ENCODE measurements around the gene PHACTR4.
A peak's percentile ranks its signal among the peaks of the same experiment; 100 is the strongest.
"Not testable (repeated sequence)": the region's sequence is repeated elsewhere in the genome, so short reads cannot be mapped to it uniquely, and the experiment has no call there.

PHACTR4 gene

DNA sequence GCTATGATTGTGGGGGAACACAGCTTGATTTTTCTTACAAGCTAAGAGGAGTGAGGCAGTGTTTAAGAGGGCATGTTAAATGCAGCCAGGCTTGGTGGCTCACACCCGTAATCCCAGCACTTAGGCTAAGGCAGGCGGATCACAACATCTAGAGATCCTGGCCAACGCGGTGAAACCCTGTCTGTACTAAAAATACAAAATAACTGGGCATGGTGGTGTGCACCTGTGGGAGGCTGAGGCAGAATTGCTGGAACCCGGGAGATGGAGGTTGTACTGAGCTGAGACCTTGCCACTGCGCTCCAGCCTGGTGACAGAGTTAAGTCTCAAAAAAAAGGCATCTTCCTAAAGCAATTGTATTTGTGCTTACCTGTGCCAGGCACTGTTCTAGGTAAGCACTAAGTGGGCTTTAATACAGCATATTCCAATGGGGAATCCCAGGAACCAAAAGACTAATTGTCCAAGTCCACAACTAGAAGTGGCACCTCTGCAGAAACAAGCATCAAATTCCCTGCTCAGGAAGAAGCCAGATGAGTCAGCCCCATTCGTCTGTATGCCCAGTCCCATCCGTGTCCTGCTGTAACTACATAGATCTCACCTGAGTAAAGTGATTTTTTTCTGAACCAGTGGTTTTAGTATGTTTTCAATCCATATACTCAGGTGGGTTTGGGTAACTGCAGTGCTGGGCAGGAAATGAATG, 140.9 kb downstream of the PHACTR4 start:
- H3K4me3 ChIP-seq (ENCODE audit: low read depth, low read length), result peak overlapping the region; percentile 92
- no peak for DNase-seq (ENCODE audit: low read depth)
- TF ChIP-seq, protein P1, sequence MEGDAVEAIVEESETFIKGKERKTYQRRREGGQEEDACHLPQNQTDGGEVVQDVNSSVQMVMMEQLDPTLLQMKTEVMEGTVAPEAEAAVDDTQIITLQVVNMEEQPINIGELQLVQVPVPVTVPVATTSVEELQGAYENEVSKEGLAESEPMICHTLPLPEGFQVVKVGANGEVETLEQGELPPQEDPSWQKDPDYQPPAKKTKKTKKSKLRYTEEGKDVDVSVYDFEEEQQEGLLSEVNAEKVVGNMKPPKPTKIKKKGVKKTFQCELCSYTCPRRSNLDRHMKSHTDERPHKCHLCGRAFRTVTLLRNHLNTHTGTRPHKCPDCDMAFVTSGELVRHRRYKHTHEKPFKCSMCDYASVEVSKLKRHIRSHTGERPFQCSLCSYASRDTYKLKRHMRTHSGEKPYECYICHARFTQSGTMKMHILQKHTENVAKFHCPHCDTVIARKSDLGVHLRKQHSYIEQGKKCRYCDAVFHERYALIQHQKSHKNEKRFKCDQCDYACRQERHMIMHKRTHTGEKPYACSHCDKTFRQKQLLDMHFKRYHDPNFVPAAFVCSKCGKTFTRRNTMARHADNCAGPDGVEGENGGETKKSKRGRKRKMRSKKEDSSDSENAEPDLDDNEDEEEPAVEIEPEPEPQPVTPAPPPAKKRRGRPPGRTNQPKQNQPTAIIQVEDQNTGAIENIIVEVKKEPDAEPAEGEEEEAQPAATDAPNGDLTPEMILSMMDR (IDR thresholded peaks at IDR 0.05; ENCODE audit: low read depth, low read length), result no peak
- TF ChIP-seq MYC (IDR thresholded peaks at IDR 0.05; ENCODE audit: low read depth, low read length), result no peak
- TF ChIP-seq, protein P2, sequence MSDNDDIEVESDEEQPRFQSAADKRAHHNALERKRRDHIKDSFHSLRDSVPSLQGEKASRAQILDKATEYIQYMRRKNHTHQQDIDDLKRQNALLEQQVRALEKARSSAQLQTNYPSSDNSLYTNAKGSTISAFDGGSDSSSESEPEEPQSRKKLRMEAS (IDR thresholded peaks at IDR 0.05; ENCODE audit: low read depth, low read length), result no peak
- no peak for TF ChIP-seq POLR2A (IDR thresholded peaks at IDR 0.05; ENCODE audit: extremely low read depth, insufficient read length)

DNA sequence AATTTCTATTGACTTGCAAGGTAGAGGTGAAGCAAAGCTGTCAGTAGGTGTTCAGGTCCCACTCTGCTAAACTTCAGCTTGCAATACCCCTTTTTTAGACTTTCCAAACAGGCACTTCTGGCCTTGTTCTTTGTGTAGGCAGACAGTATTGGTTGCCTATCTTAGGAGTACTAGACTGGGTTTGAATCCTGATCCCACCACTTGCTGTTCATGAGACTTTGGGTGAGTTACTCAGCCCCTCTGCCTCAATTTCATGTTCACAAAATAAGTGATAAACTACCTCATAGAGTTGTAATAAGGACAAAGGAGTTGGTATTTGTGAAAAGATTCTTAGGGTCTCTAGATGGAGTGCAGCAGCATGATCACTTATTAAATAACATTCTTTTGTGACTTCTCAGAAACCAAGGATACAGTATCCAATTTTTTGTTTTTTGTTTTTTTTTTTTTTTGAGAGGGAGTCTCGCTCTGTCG, 141.5 kb downstream of the PHACTR4 start:
- TF ChIP-seq, protein P1 (IDR thresholded peaks at IDR 0.05; ENCODE audit: low read depth, low read length), result no peak
- TF ChIP-seq, protein P2 (IDR thresholded peaks at IDR 0.05; ENCODE audit: low read depth, low read length), result no peak
- TF ChIP-seq POLR2A (IDR thresholded peaks at IDR 0.05; ENCODE audit: extremely low read depth, insufficient read length), result peak; percentile 48
- TF ChIP-seq MYC (IDR thresholded peaks at IDR 0.05; ENCODE audit: low read depth, low read length), result no peak
- peak; percentile 75 for DNase-seq (ENCODE audit: low read depth)

DNA sequence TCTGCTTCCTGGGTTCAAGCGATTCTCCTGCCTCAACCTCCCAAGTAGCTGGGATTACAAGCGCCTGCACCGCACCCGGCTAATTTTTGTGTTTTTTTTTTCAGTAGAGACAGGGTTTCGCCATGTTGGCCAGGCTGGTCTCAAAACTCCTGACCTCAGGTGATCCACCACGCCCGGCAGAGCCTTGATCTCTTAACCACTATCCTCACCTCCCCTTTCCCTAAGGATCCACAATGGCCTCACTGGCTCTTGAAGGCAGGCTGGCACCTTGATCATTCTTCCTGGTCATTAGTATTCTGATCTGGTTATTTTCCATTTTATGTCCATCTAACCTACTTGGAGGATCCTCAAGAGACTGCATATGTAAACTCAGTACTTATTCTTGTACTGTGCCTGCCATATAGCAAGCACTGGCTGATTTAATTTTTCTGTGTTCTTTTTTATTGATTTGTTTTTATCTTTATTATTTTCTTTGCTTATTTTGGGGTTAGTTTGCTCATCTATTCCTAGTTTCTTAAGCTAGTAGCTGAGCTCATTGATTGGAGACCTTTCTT, 142.6 kb downstream of the PHACTR4 start:
- TF ChIP-seq, protein P2 (IDR thresholded peaks at IDR 0.05; ENCODE audit: low read depth, low read length), result no peak
- TF ChIP-seq MYC (IDR thresholded peaks at IDR 0.05; ENCODE audit: low read depth, low read length), result no peak
- TF ChIP-seq, protein P1 (IDR thresholded peaks at IDR 0.05; ENCODE audit: low read depth, low read length), result no peak
- no peak for TF ChIP-seq POLR2A (IDR thresholded peaks at IDR 0.05; ENCODE audit: extremely low read depth, insufficient read length)
- peak overlapping the region; percentile 33 for H3K4me3 ChIP-seq (ENCODE audit: low read depth, low read length)
- DNase-seq (ENCODE audit: low read depth), result peak; percentile 55

More for the DNA sequence above, 141.5 kb downstream of the PHACTR4 start:
- peak overlapping the region; percentile 92 for H3K4me3 ChIP-seq (ENCODE audit: low read depth, low read length)

DNA sequence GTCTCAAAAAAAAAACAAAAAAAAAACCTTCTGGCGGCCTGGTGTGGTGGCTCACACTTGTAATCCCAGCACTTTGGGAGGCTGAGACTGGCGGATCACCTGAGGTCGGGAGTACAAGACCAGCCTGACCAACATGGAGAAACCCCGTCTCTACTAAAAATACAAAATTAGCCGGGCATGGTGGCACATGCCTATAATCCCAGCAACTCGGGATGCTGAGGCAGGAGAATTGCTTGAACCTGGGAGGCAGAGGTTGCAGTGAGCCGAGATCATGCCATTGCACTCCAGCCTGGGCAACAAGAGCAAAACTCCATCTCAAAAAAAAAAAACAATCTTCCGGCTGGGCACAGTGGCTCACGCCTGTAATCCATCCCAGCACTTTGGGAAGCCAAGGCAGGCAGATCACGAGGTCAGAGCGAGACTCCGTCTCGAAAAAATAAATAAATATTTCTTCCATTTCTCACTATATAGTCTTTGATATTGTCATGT, 144.9 kb downstream of the PHACTR4 start:
- DNase-seq (ENCODE audit: low read depth), result peak; percentile 31
- H3K4me3 ChIP-seq (ENCODE audit: low read depth, low read length), result not testable (repeated sequence)

DNA sequence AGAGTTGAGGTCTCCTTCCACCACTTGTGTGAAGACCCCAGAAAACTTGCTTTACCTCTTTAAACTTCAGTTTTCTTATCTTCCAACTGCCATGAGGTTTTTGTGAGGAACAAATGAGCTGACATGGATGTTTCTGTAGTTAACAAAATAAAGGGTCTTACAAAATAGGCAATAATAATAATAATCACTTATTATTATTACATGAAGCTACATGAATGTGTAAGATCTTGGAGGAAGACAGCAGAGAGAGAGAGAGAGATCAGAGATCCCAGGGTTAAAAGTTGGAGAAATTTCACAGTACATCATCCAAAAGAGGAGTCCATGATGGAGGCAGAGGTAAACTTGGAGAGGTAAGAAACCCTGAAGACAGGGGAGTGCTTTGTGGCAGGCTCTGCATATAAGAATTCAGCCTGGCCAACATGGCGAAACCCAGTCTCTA, 147.0 kb downstream of the PHACTR4 start:
- H3K4me3 ChIP-seq (ENCODE audit: low read depth, low read length), result no peak overlapping the region
- peak; percentile 33 for DNase-seq (ENCODE audit: low read depth)
- TF ChIP-seq, protein P2 (IDR thresholded peaks at IDR 0.05; ENCODE audit: low read depth, low read length), result no peak
- TF ChIP-seq POLR2A (IDR thresholded peaks at IDR 0.05; ENCODE audit: extremely low read depth, insufficient read length), result no peak
- TF ChIP-seq, protein P1 (IDR thresholded peaks at IDR 0.05; ENCODE audit: low read depth, low read length), result no peak
- TF ChIP-seq MYC (IDR thresholded peaks at IDR 0.05; ENCODE audit: low read depth, low read length), result no peak

DNA sequence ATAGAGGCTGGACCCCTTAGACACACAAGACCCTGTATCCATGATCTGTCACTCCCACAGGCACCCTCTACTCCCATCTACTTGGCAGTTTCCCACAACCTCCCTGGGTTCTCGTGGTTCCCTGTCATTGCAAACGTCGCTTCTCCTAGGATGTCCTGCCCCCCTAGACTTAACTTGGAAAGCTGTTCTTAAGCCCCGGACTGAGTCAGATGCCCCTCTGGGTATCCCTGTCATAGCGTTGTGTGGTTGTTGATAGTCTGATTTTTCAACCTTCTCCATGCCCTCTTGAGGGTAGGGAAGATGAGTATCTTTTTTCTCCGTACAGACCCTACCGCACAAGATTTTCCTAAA, 148.1 kb downstream of the PHACTR4 start:
- DNase-seq (ENCODE audit: low read depth), result no peak
- TF ChIP-seq, protein P1 (IDR thresholded peaks at IDR 0.05; ENCODE audit: low read depth, low read length), result no peak
- no peak for TF ChIP-seq MYC (IDR thresholded peaks at IDR 0.05; ENCODE audit: low read depth, low read length)
- TF ChIP-seq, protein P2 (IDR thresholded peaks at IDR 0.05; ENCODE audit: low read depth, low read length), result no peak
- TF ChIP-seq POLR2A (IDR thresholded peaks at IDR 0.05; ENCODE audit: extremely low read depth, insufficient read length), result no peak

More for the DNA sequence above, 148.1 kb downstream of the PHACTR4 start:
- H3K4me3 ChIP-seq (ENCODE audit: low read depth, low read length), result peak overlapping the region; percentile 51
